ENCODE results near the gene FAM151A. TPM values are rescaled to one million over a fixed set of nuclear protein-coding genes. Genes with fewer than 3 reads are reported as not detected.

Gene FAM151A
- total RNA-seq, 2 donors from 2014 or later = 0.63 TPM; not detected in 1

- no peak for DNase-seq (ENCODE audit: low spot score)
- H3K4me1 ChIP-seq = no peaks in the 10 kb centered on the region
- H3K36me3 ChIP-seq = peaks cover 4% of the 10 kb centered on the region
- no peaks in the 10 kb centered on the region for H3K9me3 ChIP-seq
- H3K4me3 ChIP-seq = no peak overlapping the region
- no peak overlapping the region for H3K27ac ChIP-seq
- TF ChIP-seq CTCF (IDR thresholded peaks at IDR 0.05) = no peak
- H3K27me3 ChIP-seq = no peaks in the 10 kb centered on the region
Observed at GRCh38 chr1:54665852-54666251, 42.5 kb upstream of the FAM151A start.

- no peak for TF ChIP-seq CTCF (IDR thresholded peaks at IDR 0.05)
- Histone ChIP-seq H3K27me3 (no peaks in the 10 kb centered on the region), H3K4me3 (no peak overlapping the region), H3K4me1 (no peaks in the 10 kb centered on the region), H3K36me3 (peaks cover 4% of the 10 kb centered on the region), H3K9me3 (no peaks in the 10 kb centered on the region), H3K27ac (no peak overlapping the region)
- no peak for DNase-seq (ENCODE audit: low spot score)
Observed at GRCh38 chr1:54664364-54664763, 41.0 kb upstream of the FAM151A start.

- no peak overlapping the region for H3K27ac ChIP-seq
- TF ChIP-seq CTCF (IDR thresholded peaks at IDR 0.05) = no peak
- H3K4me3 ChIP-seq = no peak overlapping the region
- peaks cover 4% of the 10 kb centered on the region for H3K36me3 ChIP-seq
- no peak for DNase-seq (ENCODE audit: low spot score)
- H3K27me3 ChIP-seq = no peaks in the 10 kb centered on the region
- peaks cover 0 to under 1% of the 10 kb centered on the region in 2 donors for H3K9me3 ChIP-seq
- H3K4me1 ChIP-seq = no peaks in the 10 kb centered on the region
Observed at GRCh38 chr1:54663725-54664124, 40.4 kb upstream of the FAM151A start.

GRCh38 chr1:54658164-54658913, 35.0 kb upstream of the FAM151A start:
- Histone ChIP-seq H3K4me3 (no peak overlapping the region), H3K9me3 (peaks cover 0 to 9% of the 10 kb centered on the region in 2 donors), H3K27me3 (no peaks in the 10 kb centered on the region), H3K36me3 (no peaks in the 10 kb centered on the region), H3K4me1 (no peaks in the 10 kb centered on the region), H3K27ac (no peak overlapping the region)
- no peak for TF ChIP-seq CTCF (IDR thresholded peaks at IDR 0.05)
- DNase-seq (ENCODE audit: low spot score) = no peak

GRCh38 chr1:54653036-54653435, 29.7 kb upstream of the FAM151A start:
- Histone ChIP-seq H3K9me3 (peaks cover 0 to 1% of the 10 kb centered on the region in 2 donors), H3K4me3 (no peak overlapping the region), H3K36me3 (no peaks in the 10 kb centered on the region), H3K27me3 (no peaks in the 10 kb centered on the region), H3K27ac (no peak overlapping the region), H3K4me1 (no peaks in the 10 kb centered on the region)
- DNase-seq (ENCODE audit: low spot score) = no peak
- TF ChIP-seq CTCF (IDR thresholded peaks at IDR 0.05) = no peak

- Histone ChIP-seq H3K36me3 (no peaks in the 10 kb centered on the region), H3K9me3 (no peaks in the 10 kb centered on the region), H3K4me3 (no peak overlapping the region), H3K27ac (no peak overlapping the region), H3K4me1 (no peaks in the 10 kb centered on the region), H3K27me3 (no peaks in the 10 kb centered on the region)
- no peak for DNase-seq (ENCODE audit: low spot score)
- no peak for TF ChIP-seq CTCF (IDR thresholded peaks at IDR 0.05)
Observed at GRCh38 chr1:54652168-54652567, 28.8 kb upstream of the FAM151A start.

Data from right atrium auricular region (tissue), 2 donors.